ENCODE results near the gene APC2. TPM values are rescaled to one million over a fixed set of nuclear protein-coding genes. Genes with fewer than 3 reads are reported as not detected.
"Not testable (repeated sequence)": the region's sequence is repeated elsewhere in the genome, so short reads cannot be mapped to it uniquely, and the experiment has no call there.

Gene APC2
- total RNA-seq, 4 donors from 2014 or later: 0.42 to 1.8 (median 1.2) TPM

DNA sequence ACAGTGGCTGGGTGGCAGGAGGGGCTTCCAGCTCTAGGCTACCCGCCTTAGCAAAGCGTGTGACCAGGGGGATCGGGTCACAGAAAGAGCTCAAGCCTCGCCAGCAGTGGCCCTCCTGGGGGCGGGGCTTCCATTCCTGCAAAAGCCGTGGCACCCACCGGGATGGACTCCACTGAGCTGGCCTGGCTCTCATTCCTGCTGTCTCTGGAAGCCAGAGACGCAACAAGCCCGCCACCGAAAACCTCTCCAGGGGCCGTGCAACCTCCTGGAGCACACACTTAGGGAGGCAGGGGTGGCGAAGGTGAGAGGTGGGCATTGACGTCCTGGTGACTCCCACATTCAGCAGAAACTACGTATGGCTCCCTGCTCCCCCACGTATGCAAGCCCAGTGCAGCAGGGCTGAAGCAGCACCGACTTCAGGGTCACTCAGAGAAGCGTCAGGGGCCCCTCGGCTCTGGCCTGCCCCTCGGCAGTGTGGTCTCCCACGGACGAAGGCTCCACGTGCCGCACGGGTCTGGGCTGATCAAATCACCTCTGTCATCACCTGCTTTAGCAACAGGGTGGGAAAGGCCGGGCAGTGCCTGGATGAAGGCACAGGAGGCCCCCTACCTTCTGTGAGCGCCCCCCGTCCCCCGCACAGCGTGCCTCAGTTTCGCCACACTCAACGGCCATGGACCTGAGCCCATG is 26.0 kb downstream of the APC2 start:
- intact Hi-C loops (cut with DNase I): no loop called here
- no peak overlapping the region for H3K27ac ChIP-seq (replicated peaks in 1 of 4)
- H3K9me3 ChIP-seq: no peaks in the 10 kb centered on the region
- DNase-seq (ENCODE audit: extremely low spot score): no peak
- 85% methylated on average over 22 of the region's 31 CpGs for WGBS
- H3K36me3 ChIP-seq: peaks cover 0 to 37% (median 16%) of the 10 kb centered on the region in 4 donors
- H3K27me3 ChIP-seq: peaks cover 13 to 48% (median 26%) of the 10 kb centered on the region in 4 donors
- H3K4me3 ChIP-seq: no peak overlapping the region
- TF ChIP-seq POLR2AphosphoS5 (IDR thresholded peaks at IDR 0.05): no peak
- TF ChIP-seq, protein P1, sequence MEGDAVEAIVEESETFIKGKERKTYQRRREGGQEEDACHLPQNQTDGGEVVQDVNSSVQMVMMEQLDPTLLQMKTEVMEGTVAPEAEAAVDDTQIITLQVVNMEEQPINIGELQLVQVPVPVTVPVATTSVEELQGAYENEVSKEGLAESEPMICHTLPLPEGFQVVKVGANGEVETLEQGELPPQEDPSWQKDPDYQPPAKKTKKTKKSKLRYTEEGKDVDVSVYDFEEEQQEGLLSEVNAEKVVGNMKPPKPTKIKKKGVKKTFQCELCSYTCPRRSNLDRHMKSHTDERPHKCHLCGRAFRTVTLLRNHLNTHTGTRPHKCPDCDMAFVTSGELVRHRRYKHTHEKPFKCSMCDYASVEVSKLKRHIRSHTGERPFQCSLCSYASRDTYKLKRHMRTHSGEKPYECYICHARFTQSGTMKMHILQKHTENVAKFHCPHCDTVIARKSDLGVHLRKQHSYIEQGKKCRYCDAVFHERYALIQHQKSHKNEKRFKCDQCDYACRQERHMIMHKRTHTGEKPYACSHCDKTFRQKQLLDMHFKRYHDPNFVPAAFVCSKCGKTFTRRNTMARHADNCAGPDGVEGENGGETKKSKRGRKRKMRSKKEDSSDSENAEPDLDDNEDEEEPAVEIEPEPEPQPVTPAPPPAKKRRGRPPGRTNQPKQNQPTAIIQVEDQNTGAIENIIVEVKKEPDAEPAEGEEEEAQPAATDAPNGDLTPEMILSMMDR (IDR thresholded peaks at IDR 0.05): no peak
- no peak for TF ChIP-seq POLR2A (IDR thresholded peaks at IDR 0.05; ENCODE audit: low read depth)
- no peak for TF ChIP-seq EP300 (IDR thresholded peaks at IDR 0.05)
- peaks cover 29 to 72% (median 62%) of the 10 kb centered on the region in 4 donors for H3K4me1 ChIP-seq

DNA sequence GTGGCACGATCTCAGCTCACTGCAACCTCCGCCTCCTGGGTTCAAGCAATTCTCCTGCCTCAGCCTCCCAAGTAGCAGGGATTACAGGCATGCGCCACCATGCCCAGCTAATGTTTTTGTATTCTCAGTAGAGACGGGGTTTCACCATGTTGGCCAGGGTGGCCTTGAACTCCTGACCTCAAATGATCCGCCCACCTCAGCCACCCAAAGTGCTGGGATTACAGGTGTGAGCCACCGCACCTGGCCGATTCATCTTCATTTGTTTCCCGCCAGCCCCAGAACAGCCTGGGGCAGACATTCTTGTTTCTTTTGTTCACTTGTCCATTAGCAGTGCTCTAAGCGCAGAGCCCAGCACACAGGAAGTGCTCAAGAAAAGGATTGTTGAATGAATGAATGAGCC is 27.1 kb downstream of the APC2 start:
- H3K4me3 ChIP-seq; DNase-seq (ENCODE audit: extremely low spot score); H3K9me3 ChIP-seq; H3K27ac ChIP-seq (replicated peaks in 1 of 4); intact Hi-C loops (cut with DNase I): not testable (repeated sequence)
- Histone ChIP-seq H3K27me3 (peaks cover 2 to 37% (median 14%) of the 10 kb centered on the region in 4 donors), H3K4me1 (peaks cover 22 to 60% (median 50%) of the 10 kb centered on the region in 4 donors), H3K36me3 (peaks cover 0 to 37% (median 16%) of the 10 kb centered on the region in 4 donors)
- 88% methylated on average over 9 of the region's 9 CpGs for WGBS

DNA sequence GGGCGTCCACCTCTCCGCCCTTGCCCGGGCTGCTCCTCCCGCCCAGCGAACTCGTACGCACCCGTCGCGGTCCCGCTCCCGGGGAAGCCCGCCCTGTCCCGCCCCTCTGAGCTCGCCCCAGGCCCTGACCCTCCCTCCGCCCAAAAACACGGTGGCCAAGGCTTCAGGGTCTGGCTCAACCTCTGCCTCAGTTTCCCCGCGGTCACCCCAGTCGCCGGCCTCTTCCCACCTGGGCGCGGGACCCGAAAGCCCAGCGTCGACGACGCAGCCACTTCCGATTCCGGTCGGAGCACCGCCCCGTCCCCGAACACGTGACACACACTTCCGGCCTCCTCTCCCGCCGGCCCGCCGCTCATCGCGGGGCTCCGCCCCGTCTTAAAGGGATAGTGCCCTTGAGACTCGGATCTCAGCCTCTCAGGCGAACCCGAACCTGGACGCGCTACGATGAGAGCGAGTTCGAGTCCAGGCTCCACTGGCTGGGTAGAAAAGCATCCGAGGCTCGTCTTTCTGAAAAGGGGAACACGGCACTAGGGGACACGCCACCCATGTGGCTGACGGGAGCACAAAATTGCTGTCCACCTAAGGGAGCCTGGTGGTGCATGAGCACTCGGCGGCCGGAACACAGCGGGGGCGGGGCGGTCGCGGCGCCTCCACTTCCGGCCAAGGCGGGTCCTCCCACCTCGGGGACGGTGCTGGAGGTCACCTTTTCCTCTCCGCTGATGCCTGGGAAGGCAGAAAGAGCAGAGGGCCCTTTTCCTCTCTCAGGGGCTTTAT is 29.2 kb downstream of the APC2 start, which contains the start of gene C19orf25:
C19orf25 (minus strand) TSS at position 282 of the 774 bp plus-strand sequence. CDS start 312 bp downstream, outside the sequence.
- peak; percentile 97 for DNase-seq (ENCODE audit: extremely low spot score)
- H3K27ac ChIP-seq (replicated peaks in 1 of 4): peak within 1 kb of the TSS; percentile 71 to 79 (median 74)
- H3K9me3 ChIP-seq: no peaks in the 10 kb centered on the region
- H3K4me3 ChIP-seq: peak within 1 kb of the TSS; percentile 80 to 98 (median 94)
- 2% methylated on average over 9 of the region's 71 CpGs for WGBS
- peaks cover 0 to 16% (median 0%) of the 10 kb centered on the region in 4 donors for H3K27me3 ChIP-seq
- intact Hi-C loops (cut with DNase I): no loop called here
- H3K4me1 ChIP-seq: peaks cover 17 to 40% (median 33%) of the 10 kb centered on the region in 4 donors
- TF ChIP-seq, protein P1 (IDR thresholded peaks at IDR 0.05): no peak
- TF ChIP-seq POLR2AphosphoS5 (IDR thresholded peaks at IDR 0.05): peak; percentile 89 to 94
- H3K36me3 ChIP-seq: peaks cover 0 to 33% (median 16%) of the 10 kb centered on the region in 4 donors

DNA sequence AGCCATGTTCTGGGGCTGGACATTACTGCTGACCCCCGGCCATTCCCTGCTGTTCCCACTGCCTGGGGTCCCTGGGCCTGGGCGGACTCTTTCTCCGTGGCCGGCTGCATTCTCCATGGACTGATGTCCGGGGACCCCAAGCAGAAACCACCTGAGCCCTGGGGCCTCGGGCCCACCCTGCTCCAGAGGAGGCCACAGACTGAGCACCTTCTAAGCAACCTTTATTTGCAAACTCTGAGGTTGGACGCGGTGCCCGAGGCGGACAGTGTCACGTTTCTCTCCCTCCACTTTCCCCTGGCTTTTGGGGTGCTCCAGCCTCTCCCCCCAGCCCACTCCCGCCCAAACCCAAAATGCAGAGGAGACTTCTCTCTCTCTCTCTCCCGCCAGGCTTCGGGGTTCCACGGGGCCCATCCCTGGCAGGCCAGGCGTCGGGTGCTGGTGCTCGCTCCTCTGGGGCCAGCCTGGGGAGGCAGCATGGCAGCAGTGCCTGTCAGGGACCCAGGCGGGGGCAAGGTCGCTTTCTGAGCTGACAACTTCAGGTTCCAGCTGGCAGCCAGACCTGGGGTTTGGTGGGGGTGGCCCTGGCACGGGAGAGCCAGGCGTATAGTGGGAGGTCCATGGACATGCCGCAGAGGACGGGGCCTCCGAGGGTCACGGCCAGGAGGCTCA is 31.4 kb downstream of the APC2 start:
- Histone ChIP-seq H3K27ac (replicated peaks in 1 of 4) (no peak overlapping the region), H3K36me3 (peaks cover 0 to 11% (median under 1%) of the 10 kb centered on the region in 4 donors), H3K9me3 (no peaks in the 10 kb centered on the region), H3K4me1 (peaks cover 15 to 30% (median 28%) of the 10 kb centered on the region in 4 donors), H3K27me3 (no peaks in the 10 kb centered on the region), H3K4me3 (no peak overlapping the region)
- WGBS: 89% methylated on average over 19 of the region's 26 CpGs
- DNase-seq (ENCODE audit: extremely low spot score): no peak
- TF ChIP-seq POLR2A (IDR thresholded peaks at IDR 0.05; ENCODE audit: low read depth): no peak
- TF ChIP-seq, protein P1 (IDR thresholded peaks at IDR 0.05): no peak
- TF ChIP-seq POLR2AphosphoS5 (IDR thresholded peaks at IDR 0.05): no peak
- TF ChIP-seq EP300 (IDR thresholded peaks at IDR 0.05): no peak
- intact Hi-C loops (cut with DNase I): no loop called here
